ENCODE results near the gene SLCO6A1.
A peak's percentile ranks its signal among the peaks of the same experiment; 100 is the strongest.

SLCO6A1 gene

GRCh38 chr5:102450313-102450990 lies 48.3 kb downstream of the SLCO6A1 start:
- peak; percentile 52 for DNase-seq

- no peak for DNase-seq
These were observed 65.3 kb downstream of the SLCO6A1 start for GRCh38 chr5:102433473-102433872.

- DNase-seq: peak; percentile 9
These were observed 77.2 kb downstream of the SLCO6A1 start for GRCh38 chr5:102421647-102422046.

- no peak for DNase-seq
These were observed 80.3 kb downstream of the SLCO6A1 start for GRCh38 chr5:102418531-102418930.

GRCh38 chr5:102414448-102414847 lies 84.4 kb downstream of the SLCO6A1 start:
- no peak for DNase-seq

- DNase-seq: peak; percentile 12
These were observed 110.6 kb downstream of the SLCO6A1 start for GRCh38 chr5:102388235-102388634.

GRCh38 chr5:102385365-102385764 lies 113.4 kb downstream of the SLCO6A1 start:
- DNase-seq: no peak

GRCh38 chr5:102380174-102380573 lies 118.6 kb downstream of the SLCO6A1 start:
- no peak for DNase-seq

- no peak for DNase-seq
These were observed 122.9 kb downstream of the SLCO6A1 start for GRCh38 chr5:102375876-102376275.

GRCh38 chr5:102375272-102375671 lies 123.5 kb downstream of the SLCO6A1 start:
- DNase-seq: no peak

- DNase-seq: no peak
These were observed 130.4 kb downstream of the SLCO6A1 start for GRCh38 chr5:102368392-102368791.

- no peak for DNase-seq
These were observed 157.0 kb downstream of the SLCO6A1 start for GRCh38 chr5:102341681-102342288.

GRCh38 chr5:102324714-102325113 lies 174.1 kb downstream of the SLCO6A1 start:
- DNase-seq: no peak

All from OCI-M1 (cell line).